ENCODE results near the gene GPR132.

DNA sequence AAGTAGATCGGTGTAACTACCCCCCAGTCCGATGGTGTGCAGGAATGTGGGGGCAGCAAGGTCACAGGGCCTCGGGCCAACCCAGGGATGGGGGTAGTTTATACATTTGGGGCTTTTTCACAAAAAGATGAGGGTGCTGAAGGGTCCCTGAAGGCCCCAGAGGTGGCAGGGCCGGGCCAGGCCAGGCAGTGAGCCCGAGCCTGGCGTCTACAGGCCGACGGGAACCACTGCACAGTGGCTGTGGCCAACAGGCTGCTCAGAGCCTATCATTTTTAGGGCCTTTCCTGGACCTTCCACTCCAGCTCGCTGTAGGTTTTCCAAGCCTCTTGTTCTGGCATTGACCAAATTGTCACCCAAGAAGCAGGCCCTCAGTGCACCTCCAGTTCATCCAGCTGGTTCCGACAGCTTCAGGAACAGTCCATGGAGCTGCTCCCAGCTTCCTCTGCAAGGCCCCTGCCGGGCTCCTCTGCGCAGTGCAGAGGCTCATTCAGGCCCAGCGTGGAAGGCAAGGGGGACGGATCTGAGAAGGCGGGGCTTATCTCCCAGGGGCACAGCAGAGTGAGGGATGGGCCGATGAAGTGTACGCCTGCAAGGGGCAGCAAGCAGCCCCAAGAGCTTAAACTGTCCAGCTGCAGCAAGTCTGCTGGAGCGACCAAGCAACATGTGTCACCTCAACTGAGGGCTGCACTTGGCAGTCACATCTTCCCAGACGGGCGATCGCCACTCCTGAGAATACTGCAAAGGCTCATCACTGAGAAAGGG lies 58.2 kb downstream of the GPR132 start:
- no peak for TF ChIP-seq POLR2A (IDR thresholded peaks at IDR 0.05)
- TF ChIP-seq, protein P1, sequence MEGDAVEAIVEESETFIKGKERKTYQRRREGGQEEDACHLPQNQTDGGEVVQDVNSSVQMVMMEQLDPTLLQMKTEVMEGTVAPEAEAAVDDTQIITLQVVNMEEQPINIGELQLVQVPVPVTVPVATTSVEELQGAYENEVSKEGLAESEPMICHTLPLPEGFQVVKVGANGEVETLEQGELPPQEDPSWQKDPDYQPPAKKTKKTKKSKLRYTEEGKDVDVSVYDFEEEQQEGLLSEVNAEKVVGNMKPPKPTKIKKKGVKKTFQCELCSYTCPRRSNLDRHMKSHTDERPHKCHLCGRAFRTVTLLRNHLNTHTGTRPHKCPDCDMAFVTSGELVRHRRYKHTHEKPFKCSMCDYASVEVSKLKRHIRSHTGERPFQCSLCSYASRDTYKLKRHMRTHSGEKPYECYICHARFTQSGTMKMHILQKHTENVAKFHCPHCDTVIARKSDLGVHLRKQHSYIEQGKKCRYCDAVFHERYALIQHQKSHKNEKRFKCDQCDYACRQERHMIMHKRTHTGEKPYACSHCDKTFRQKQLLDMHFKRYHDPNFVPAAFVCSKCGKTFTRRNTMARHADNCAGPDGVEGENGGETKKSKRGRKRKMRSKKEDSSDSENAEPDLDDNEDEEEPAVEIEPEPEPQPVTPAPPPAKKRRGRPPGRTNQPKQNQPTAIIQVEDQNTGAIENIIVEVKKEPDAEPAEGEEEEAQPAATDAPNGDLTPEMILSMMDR (IDR thresholded peaks at IDR 0.05): no peak

All from stomach (tissue), 4 donors.